Hippocampal formation (tissue), 2 donors: ENCODE measurements around the gene TPRKB.
"Not testable (repeated sequence)": the region's sequence is repeated elsewhere in the genome, so short reads cannot be mapped to it uniquely, and the experiment has no call there.

ENCODE experiments used
- DNase-seq, 2 donors: peaks; one replicate each; lab custom pipeline; 2025; lab: John Stamatoyannopoulos, UW

The TPRKB gene

GRCh38 chr2:73700131-73700611 is 37.0 kb downstream of the TPRKB start:
- DNase-seq, result peak in 1 of 2 donors; percentile 17

GRCh38 chr2:73699437-73699836 is 37.7 kb downstream of the TPRKB start:
- no peak for DNase-seq

GRCh38 chr2:73698101-73698500 is 39.0 kb downstream of the TPRKB start:
- no peak for DNase-seq

- DNase-seq, result no peak
Measured at GRCh38 chr2:73697606-73698005, 39.5 kb downstream of the TPRKB start.

- not testable (repeated sequence) for DNase-seq
Measured at GRCh38 chr2:73696985-73697384, 40.2 kb downstream of the TPRKB start.

GRCh38 chr2:73696521-73696920 is 40.6 kb downstream of the TPRKB start:
- DNase-seq, result not testable (repeated sequence)

- DNase-seq, result not testable (repeated sequence)
Measured at GRCh38 chr2:73690372-73691088, 46.6 kb downstream of the TPRKB start.

- DNase-seq, result not testable (repeated sequence)
Measured at GRCh38 chr2:73688494-73688893, 48.7 kb downstream of the TPRKB start.

GRCh38 chr2:73685764-73686438 is 51.2 kb downstream of the TPRKB start:
- DNase-seq, result no peak

- DNase-seq, result not testable (repeated sequence)
Measured at GRCh38 chr2:73684905-73685304, 52.2 kb downstream of the TPRKB start.

GRCh38 chr2:73684325-73684724 is 52.8 kb downstream of the TPRKB start:
- not testable (repeated sequence) for DNase-seq

- not testable (repeated sequence) for DNase-seq
Measured at GRCh38 chr2:73679951-73680571, 57.1 kb downstream of the TPRKB start.
